RWPE2 (cell line): Measurements from ENCODE around the gene PRKD2.
"Not testable (repeated sequence)": the region's sequence is repeated elsewhere in the genome, so short reads cannot be mapped to it uniquely, and the experiment has no call there.

Experiments
- ATAC-seq: fragments of 200-7000 bp; cut with Tn5 transposase; 3 replicates; pipeline ENCODE4 v1.9.1; 2021; ENCODE audit warnings: low read depth
- DNase-seq: peaks from one replicate; pipeline ENCODE4 v3.0.0-alpha.2; 2020; ENCODE audit warnings: low spot score
- H3K27ac ChIP-seq: fragments of 450-650 bp; 2 replicates; pipeline ENCODE4 v1.5.1; 2017; ENCODE audit warnings: mild to moderate bottlenecking; ENCODE audit not compliant: poor library complexity, severe bottlenecking
- H3K27me3 ChIP-seq: fragments of 250-450 bp; sonication (Bioruptor Pico); 2 replicates; pipeline ENCODE4 v1.5.1; 2021; ENCODE audit warnings: mild to moderate bottlenecking, moderate library complexity; ENCODE audit not compliant: insufficient read depth, poor library complexity, severe bottlenecking
- H3K36me3 ChIP-seq: fragments of 250-450 bp; sonication (Bioruptor Pico); 2 replicates; pipeline ENCODE4 v1.5.1; 2020; ENCODE audit warnings: low read depth, mild to moderate bottlenecking, moderate library complexity
- H3K4me1 ChIP-seq: fragments of 250-450 bp; sonication (Bioruptor Pico); 2 replicates; pipeline ENCODE4 v1.5.1; 2021; ENCODE audit warnings: mild to moderate bottlenecking, moderate library complexity; ENCODE audit not compliant: insufficient read depth, poor library complexity, severe bottlenecking
- H3K4me3 ChIP-seq: fragments of 250-450 bp; sonication (Bioruptor Pico); 2 replicates; pipeline ENCODE4 v1.5.1; 2021; ENCODE audit warnings: mild to moderate bottlenecking, moderate library complexity; ENCODE audit not compliant: severe bottlenecking
- H3K9me3 ChIP-seq: fragments of 250-450 bp; sonication (Bioruptor Pico); 2 replicates; pipeline ENCODE4 v1.5.1; 2021; ENCODE audit warnings: mild to moderate bottlenecking, moderate library complexity; ENCODE audit not compliant: severe bottlenecking
- CTCF ChIP-seq: fragments of 450-650 bp; IDR thresholded peaks from one replicate; pipeline ENCODE4 v1.5.1; 2017; ENCODE audit warnings: mild to moderate bottlenecking, moderate library complexity; ENCODE audit not compliant: poor library complexity, severe bottlenecking

The PRKD2 gene

GRCh38 chr19:46717034-46717715, at the start of gene PRKD2:
Gene PRKD2 (minus strand): TSS chr19:46717114. CDS start chr19:46716370, 744 bp downstream.
- Histone ChIP-seq H3K4me1 (peaks cover 10% of the 10 kb centered on the region), H3K4me3 (peak within 1 kb of the TSS; percentile 52), H3K27ac (peak within 1 kb of the TSS; percentile 72), H3K27me3 (no peaks in the 10 kb centered on the region), H3K36me3 (peaks cover 26% of the 10 kb centered on the region), H3K9me3 (no peaks in the 10 kb centered on the region)
- TF ChIP-seq CTCF: no peak
- peak; percentile 90 for DNase-seq
- ATAC-seq: peak; percentile 66

- H3K4me3 ChIP-seq: no peak overlapping the region
- H3K27ac ChIP-seq: no peak overlapping the region
- H3K4me1 ChIP-seq: peaks cover 29% of the 10 kb centered on the region
- no peak for DNase-seq
- H3K9me3 ChIP-seq: no peaks in the 10 kb centered on the region
- no peaks in the 10 kb centered on the region for H3K36me3 ChIP-seq
- H3K27me3 ChIP-seq: no peaks in the 10 kb centered on the region
- TF ChIP-seq CTCF: no peak
- no peak for ATAC-seq
Measured at GRCh38 chr19:46764817-46765291, 47.9 kb upstream of the PRKD2 start.

GRCh38 chr19:46762245-46762890, 45.5 kb upstream of the PRKD2 start:
- peaks cover 32% of the 10 kb centered on the region for H3K4me1 ChIP-seq
- no peak for TF ChIP-seq CTCF
- DNase-seq (no peak), ATAC-seq (peak; percentile 73)
- H3K27ac ChIP-seq: peak overlapping the region; percentile 81
- no peaks in the 10 kb centered on the region for H3K9me3 ChIP-seq
- H3K36me3 ChIP-seq: no peaks in the 10 kb centered on the region
- H3K4me3 ChIP-seq: no peak overlapping the region
- no peaks in the 10 kb centered on the region for H3K27me3 ChIP-seq

GRCh38 chr19:46761418-46761831, 44.5 kb upstream of the PRKD2 start:
- no peak for TF ChIP-seq CTCF
- ATAC-seq: no peak
- Histone ChIP-seq H3K27me3 (no peaks in the 10 kb centered on the region), H3K4me3 (no peak overlapping the region), H3K27ac (peak overlapping the region; percentile 81), H3K36me3 (no peaks in the 10 kb centered on the region), H3K4me1 (peaks cover 32% of the 10 kb centered on the region), H3K9me3 (no peaks in the 10 kb centered on the region)
- DNase-seq: no peak

- DNase-seq, H3K27me3 ChIP-seq, H3K36me3 ChIP-seq, H3K9me3 ChIP-seq, H3K4me3 ChIP-seq, ATAC-seq: not testable (repeated sequence)
- Histone ChIP-seq H3K4me1 (peaks cover 32% of the 10 kb centered on the region), H3K27ac (peak overlapping the region; percentile 81)
Measured at GRCh38 chr19:46760897-46761296, 44.0 kb upstream of the PRKD2 start.
